ENCODE results near the gene OLFM2. TPM values are rescaled to one million over a fixed set of nuclear protein-coding genes. Genes with fewer than 3 reads are reported as not detected.
A peak's percentile ranks its signal among the peaks of the same experiment; 100 is the strongest.

The OLFM2 gene
- total and polyA plus RNA-seq, 9 of the 15 experiments (the other 6 are each of a cell fraction or from before 2014, with no cell fraction given): 0.10 to 0.33 (median 0.23) TPM; not detected in 4

DNA sequence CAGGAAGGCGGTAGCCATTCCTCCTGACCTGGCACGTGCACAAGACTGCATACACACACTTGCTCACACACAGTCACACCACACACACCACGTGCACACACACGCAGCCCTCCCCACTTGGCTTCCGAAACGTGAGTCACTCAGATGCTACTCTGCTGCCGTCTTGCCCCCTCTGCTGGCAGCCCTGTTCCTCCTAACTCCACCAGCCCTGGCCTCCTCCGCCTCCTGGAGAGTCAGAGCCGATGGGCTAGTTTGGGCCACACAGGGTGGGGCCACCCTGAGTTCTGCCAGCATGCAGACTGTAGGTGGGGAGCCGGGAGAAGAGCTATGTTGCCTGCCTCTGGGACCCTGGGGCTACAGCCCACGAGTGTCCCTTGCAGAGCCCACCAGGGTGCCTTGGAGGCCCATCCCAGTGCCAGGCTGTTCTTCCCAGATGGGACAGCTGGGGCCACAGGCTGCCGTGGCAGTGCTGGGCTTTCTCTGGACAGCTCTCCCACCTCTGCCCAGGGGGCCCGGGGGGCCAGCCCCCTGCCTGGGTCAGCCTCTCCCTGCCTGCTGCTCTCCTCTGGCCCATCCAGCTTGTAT lies 89.1 kb downstream of the OLFM2 start (continued):
- TF ChIP-seq, protein P1, sequence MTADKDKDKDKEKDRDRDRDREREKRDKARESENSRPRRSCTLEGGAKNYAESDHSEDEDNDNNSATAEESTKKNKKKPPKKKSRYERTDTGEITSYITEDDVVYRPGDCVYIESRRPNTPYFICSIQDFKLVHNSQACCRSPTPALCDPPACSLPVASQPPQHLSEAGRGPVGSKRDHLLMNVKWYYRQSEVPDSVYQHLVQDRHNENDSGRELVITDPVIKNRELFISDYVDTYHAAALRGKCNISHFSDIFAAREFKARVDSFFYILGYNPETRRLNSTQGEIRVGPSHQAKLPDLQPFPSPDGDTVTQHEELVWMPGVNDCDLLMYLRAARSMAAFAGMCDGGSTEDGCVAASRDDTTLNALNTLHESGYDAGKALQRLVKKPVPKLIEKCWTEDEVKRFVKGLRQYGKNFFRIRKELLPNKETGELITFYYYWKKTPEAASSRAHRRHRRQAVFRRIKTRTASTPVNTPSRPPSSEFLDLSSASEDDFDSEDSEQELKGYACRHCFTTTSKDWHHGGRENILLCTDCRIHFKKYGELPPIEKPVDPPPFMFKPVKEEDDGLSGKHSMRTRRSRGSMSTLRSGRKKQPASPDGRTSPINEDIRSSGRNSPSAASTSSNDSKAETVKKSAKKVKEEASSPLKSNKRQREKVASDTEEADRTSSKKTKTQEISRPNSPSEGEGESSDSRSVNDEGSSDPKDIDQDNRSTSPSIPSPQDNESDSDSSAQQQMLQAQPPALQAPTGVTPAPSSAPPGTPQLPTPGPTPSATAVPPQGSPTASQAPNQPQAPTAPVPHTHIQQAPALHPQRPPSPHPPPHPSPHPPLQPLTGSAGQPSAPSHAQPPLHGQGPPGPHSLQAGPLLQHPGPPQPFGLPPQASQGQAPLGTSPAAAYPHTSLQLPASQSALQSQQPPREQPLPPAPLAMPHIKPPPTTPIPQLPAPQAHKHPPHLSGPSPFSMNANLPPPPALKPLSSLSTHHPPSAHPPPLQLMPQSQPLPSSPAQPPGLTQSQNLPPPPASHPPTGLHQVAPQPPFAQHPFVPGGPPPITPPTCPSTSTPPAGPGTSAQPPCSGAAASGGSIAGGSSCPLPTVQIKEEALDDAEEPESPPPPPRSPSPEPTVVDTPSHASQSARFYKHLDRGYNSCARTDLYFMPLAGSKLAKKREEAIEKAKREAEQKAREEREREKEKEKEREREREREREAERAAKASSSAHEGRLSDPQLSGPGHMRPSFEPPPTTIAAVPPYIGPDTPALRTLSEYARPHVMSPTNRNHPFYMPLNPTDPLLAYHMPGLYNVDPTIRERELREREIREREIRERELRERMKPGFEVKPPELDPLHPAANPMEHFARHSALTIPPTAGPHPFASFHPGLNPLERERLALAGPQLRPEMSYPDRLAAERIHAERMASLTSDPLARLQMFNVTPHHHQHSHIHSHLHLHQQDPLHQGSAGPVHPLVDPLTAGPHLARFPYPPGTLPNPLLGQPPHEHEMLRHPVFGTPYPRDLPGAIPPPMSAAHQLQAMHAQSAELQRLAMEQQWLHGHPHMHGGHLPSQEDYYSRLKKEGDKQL (CRISPR knock-in tag; IDR thresholded peaks at IDR 0.05; ENCODE audit: borderline replicate concordance): no peak
- TF ChIP-seq ZKSCAN3 (CRISPR knock-in tag; IDR thresholded peaks at IDR 0.05): no peak
- peak; percentile 99 for TF ChIP-seq BHLHE40 (IDR thresholded peaks at IDR 0.05; ENCODE audit: low read length)
- TF ChIP-seq EHMT2 (IDR thresholded peaks at IDR 0.05): no peak
- TF ChIP-seq, protein P2, sequence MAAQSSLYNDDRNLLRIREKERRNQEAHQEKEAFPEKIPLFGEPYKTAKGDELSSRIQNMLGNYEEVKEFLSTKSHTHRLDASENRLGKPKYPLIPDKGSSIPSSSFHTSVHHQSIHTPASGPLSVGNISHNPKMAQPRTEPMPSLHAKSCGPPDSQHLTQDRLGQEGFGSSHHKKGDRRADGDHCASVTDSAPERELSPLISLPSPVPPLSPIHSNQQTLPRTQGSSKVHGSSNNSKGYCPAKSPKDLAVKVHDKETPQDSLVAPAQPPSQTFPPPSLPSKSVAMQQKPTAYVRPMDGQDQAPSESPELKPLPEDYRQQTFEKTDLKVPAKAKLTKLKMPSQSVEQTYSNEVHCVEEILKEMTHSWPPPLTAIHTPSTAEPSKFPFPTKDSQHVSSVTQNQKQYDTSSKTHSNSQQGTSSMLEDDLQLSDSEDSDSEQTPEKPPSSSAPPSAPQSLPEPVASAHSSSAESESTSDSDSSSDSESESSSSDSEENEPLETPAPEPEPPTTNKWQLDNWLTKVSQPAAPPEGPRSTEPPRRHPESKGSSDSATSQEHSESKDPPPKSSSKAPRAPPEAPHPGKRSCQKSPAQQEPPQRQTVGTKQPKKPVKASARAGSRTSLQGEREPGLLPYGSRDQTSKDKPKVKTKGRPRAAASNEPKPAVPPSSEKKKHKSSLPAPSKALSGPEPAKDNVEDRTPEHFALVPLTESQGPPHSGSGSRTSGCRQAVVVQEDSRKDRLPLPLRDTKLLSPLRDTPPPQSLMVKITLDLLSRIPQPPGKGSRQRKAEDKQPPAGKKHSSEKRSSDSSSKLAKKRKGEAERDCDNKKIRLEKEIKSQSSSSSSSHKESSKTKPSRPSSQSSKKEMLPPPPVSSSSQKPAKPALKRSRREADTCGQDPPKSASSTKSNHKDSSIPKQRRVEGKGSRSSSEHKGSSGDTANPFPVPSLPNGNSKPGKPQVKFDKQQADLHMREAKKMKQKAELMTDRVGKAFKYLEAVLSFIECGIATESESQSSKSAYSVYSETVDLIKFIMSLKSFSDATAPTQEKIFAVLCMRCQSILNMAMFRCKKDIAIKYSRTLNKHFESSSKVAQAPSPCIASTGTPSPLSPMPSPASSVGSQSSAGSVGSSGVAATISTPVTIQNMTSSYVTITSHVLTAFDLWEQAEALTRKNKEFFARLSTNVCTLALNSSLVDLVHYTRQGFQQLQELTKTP (IDR thresholded peaks at IDR 0.05; ENCODE audit: low read depth in 1 of 2, partially characterized antibody in 2 of 2): no peak
- TF ChIP-seq CBFA2T3 (IDR thresholded peaks at IDR 0.05): no peak
- no peak for TF ChIP-seq BRD4 (IDR thresholded peaks at IDR 0.05)
- TF ChIP-seq ZNF699 (CRISPR knock-in tag; IDR thresholded peaks at IDR 0.05; ENCODE audit: insufficient replicate concordance): no peak
- no peak for TF ChIP-seq NCOA6 (IDR thresholded peaks at IDR 0.05)
- TF ChIP-seq SMAD4 (CRISPR knock-in tag; conservative IDR thresholded peaks at IDR 0.05): no peak
- TF ChIP-seq CBX8 (IDR thresholded peaks at IDR 0.05; ENCODE audit: borderline replicate concordance, extremely low read depth, low read depth, low read length, poor library complexity, severe bottlenecking): no peak
- TF ChIP-seq, protein P3, sequence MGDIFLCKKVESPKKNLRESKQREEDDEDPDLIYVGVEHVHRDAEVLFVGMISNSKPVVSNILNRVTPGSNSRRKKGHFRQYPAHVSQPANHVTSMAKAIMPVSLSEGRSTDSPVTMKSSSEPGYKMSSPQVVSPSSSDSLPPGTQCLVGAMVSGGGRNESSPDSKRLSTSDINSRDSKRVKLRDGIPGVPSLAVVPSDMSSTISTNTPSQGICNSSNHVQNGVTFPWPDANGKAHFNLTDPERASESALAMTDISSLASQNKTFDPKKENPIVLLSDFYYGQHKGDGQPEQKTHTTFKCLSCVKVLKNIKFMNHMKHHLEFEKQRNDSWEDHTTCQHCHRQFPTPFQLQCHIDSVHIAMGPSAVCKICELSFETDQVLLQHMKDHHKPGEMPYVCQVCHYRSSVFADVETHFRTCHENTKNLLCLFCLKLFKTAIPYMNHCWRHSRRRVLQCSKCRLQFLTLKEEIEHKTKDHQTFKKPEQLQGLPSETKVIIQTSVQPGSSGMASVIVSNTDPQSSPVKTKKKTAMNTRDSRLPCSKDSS (IDR thresholded peaks at IDR 0.05; ENCODE audit: low read depth, partially characterized antibody): no peak
- TF ChIP-seq ZNF408 (CRISPR knock-in tag; IDR thresholded peaks at IDR 0.05; ENCODE audit: low read depth): no peak
- TF ChIP-seq, protein P4, sequence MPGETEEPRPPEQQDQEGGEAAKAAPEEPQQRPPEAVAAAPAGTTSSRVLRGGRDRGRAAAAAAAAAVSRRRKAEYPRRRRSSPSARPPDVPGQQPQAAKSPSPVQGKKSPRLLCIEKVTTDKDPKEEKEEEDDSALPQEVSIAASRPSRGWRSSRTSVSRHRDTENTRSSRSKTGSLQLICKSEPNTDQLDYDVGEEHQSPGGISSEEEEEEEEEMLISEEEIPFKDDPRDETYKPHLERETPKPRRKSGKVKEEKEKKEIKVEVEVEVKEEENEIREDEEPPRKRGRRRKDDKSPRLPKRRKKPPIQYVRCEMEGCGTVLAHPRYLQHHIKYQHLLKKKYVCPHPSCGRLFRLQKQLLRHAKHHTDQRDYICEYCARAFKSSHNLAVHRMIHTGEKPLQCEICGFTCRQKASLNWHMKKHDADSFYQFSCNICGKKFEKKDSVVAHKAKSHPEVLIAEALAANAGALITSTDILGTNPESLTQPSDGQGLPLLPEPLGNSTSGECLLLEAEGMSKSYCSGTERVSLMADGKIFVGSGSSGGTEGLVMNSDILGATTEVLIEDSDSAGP (CRISPR knock-in tag; IDR thresholded peaks at IDR 0.05): no peak
- no peak for TF ChIP-seq SMARCA4 (IDR thresholded peaks at IDR 0.05)
- TF ChIP-seq ETV1 (tag; conservative IDR thresholded peaks at IDR 0.05; ENCODE audit: low read depth): no peak
